H9 (cell line): Measurements from ENCODE around the gene ST8SIA5. TPM values are rescaled to one million over a fixed set of nuclear protein-coding genes. Genes with fewer than 3 reads are reported as not detected.
"Not testable (repeated sequence)": the region's sequence is repeated elsewhere in the genome, so short reads cannot be mapped to it uniquely, and the experiment has no call there.

ENCODE experiments used
- DNase-seq: peaks from one replicate; pipeline ENCODE4 v3.0.0-alpha.2; 2017
- H2AFZ ChIP-seq: one replicate; pipeline ENCODE4 v1.6.1; 2013; ENCODE audit warnings: mild to moderate bottlenecking, low read length, control low read depth, moderate library complexity
- H2AK5ac ChIP-seq: 2 replicates; pipeline ENCODE4 v1.6.1; 2013; ENCODE audit warnings: low read length, control low read depth, mixed read lengths; ENCODE audit not compliant: insufficient read length
- H2BK120ac ChIP-seq: one replicate; pipeline ENCODE4 v1.6.1; 2013; ENCODE audit warnings: low read depth, mild to moderate bottlenecking, low read length, control low read depth, inconsistent platforms; ENCODE audit not compliant: poor library complexity, severe bottlenecking
- H2BK12ac ChIP-seq: 2 replicates; pipeline ENCODE4 v1.6.1; 2013; ENCODE audit warnings: low read length, control low read depth, mixed read lengths, low read depth; ENCODE audit not compliant: insufficient read length
- H2BK15ac ChIP-seq: 2 replicates; pipeline ENCODE4 v1.6.1; 2013; ENCODE audit warnings: low read depth, low read length, control low read depth
- H2BK20ac ChIP-seq: one replicate; pipeline ENCODE4 v1.6.1; 2013; ENCODE audit warnings: low read depth, mild to moderate bottlenecking, low read length, control low read depth, inconsistent platforms; ENCODE audit not compliant: poor library complexity, severe bottlenecking
- H2BK5ac ChIP-seq: 2 replicates; pipeline ENCODE4 v1.6.1; 2013; ENCODE audit warnings: low read length, control low read depth, mixed read lengths; ENCODE audit not compliant: insufficient read length
- H3K14ac ChIP-seq: 2 replicates; pipeline ENCODE4 v1.6.1; 2013; ENCODE audit warnings: low read length, control low read depth; ENCODE audit not compliant: insufficient read depth
- H3K18ac ChIP-seq: 2 replicates; pipeline ENCODE4 v1.6.1; 2013; ENCODE audit warnings: low read depth, mild to moderate bottlenecking, mixed read lengths, low read length, control low read depth; ENCODE audit not compliant: insufficient read length
- H3K23ac ChIP-seq: 2 replicates; pipeline ENCODE4 v1.6.1; 2013; ENCODE audit warnings: low read length, control low read depth, mixed read lengths, low read depth; ENCODE audit not compliant: insufficient read length
- H3K23me2 ChIP-seq: 2 replicates; pipeline ENCODE4 v1.6.1; 2013; ENCODE audit warnings: low read depth, mild to moderate bottlenecking, mixed read lengths, low read length, control low read depth; ENCODE audit not compliant: insufficient read length, poor library complexity, severe bottlenecking
- H3K27ac ChIP-seq: 2 replicates; pipeline ENCODE4 v1.5.1; 2013; ENCODE audit warnings: low read length, control low read depth, mixed read lengths, low read depth; ENCODE audit not compliant: insufficient read length
- H3K27me3 ChIP-seq: 2 replicates; pipeline ENCODE4 v1.6.1; 2013; ENCODE audit warnings: low read length, control low read depth, inconsistent platforms; ENCODE audit not compliant: insufficient read depth
- H3K4ac ChIP-seq: 2 replicates; pipeline ENCODE4 v1.6.1; 2013; ENCODE audit warnings: low read depth, mild to moderate bottlenecking, control low read depth, inconsistent platforms, low read length, moderate library complexity
- H3K4me1 ChIP-seq: 2 replicates; pipeline ENCODE4 v1.6.1; 2013; ENCODE audit warnings: low read length, control low read depth, inconsistent platforms; ENCODE audit not compliant: insufficient read depth
- H3K4me2 ChIP-seq: 2 replicates; pipeline ENCODE4 v1.6.1; 2013; ENCODE audit warnings: low read length, control low read depth, mixed read lengths; ENCODE audit not compliant: insufficient read length, insufficient read depth
- H3K56ac ChIP-seq: 2 replicates; pipeline ENCODE4 v1.6.1; 2013; ENCODE audit warnings: low read depth, mild to moderate bottlenecking, mixed read lengths, low read length, control low read depth; ENCODE audit not compliant: insufficient read length
- H3K79me1 ChIP-seq: 2 replicates; pipeline ENCODE4 v1.6.1; 2013; ENCODE audit warnings: low read depth, mild to moderate bottlenecking, moderate library complexity, low read length, control low read depth, inconsistent platforms; ENCODE audit not compliant: insufficient read depth, poor library complexity, severe bottlenecking
- H3K79me2 ChIP-seq: 2 replicates; pipeline ENCODE4 v1.6.1; 2013; ENCODE audit warnings: low read length, control low read depth, inconsistent platforms; ENCODE audit not compliant: insufficient read depth
- H3K9ac ChIP-seq: 2 replicates; pipeline ENCODE4 v1.6.1; 2013; ENCODE audit warnings: low read length, control low read depth, mixed read lengths; ENCODE audit not compliant: insufficient read length; ENCODE audit errors: extremely low read depth
- H3K9me3 ChIP-seq: one replicate; pipeline ENCODE4 v1.6.1; 2013; ENCODE audit warnings: low read depth, low read length, inconsistent platforms; ENCODE audit not compliant: control insufficient read depth
- H3T11ph ChIP-seq: one replicate; pipeline ENCODE4 v1.6.1; 2013; ENCODE audit warnings: mild to moderate bottlenecking, low read length, control low read depth, inconsistent platforms
- H4K20me1 ChIP-seq: one replicate; pipeline ENCODE4 v1.6.1; 2013; ENCODE audit not compliant: control insufficient read depth, insufficient read length, insufficient read depth
- H4K5ac ChIP-seq: 2 replicates; pipeline ENCODE4 v1.6.1; 2013; ENCODE audit warnings: low read depth, mild to moderate bottlenecking, mixed read lengths, low read length, control low read depth; ENCODE audit not compliant: insufficient read length
- H4K8ac ChIP-seq: replicated peaks from 2 replicates; pipeline ENCODE4 v1.6.1; 2013; ENCODE audit warnings: low read length, control low read depth, mixed read lengths, low read depth; ENCODE audit not compliant: insufficient read length
- H4K91ac ChIP-seq: 2 replicates; pipeline ENCODE4 v1.6.1; 2013; ENCODE audit warnings: low read depth, mild to moderate bottlenecking, moderate library complexity, mixed read lengths, low read length, control low read depth; ENCODE audit not compliant: insufficient read length
- H3K27ac Mint-ChIP-seq, 3 experiments: 2 replicates in 2 of 3; 3 replicates in 1 of 3; pipeline ENCODE4 v1.8.0; 2020 to 2021; ENCODE audit warnings: mixed read lengths in 3 of 3, mild to moderate bottlenecking in 1 of 3, moderate library complexity in 1 of 3
- H3K27me3 Mint-ChIP-seq: 2 replicates; pipeline ENCODE4 v1.8.0; 2021; ENCODE audit warnings: low read depth, mild to moderate bottlenecking, moderate library complexity, mixed read lengths
- H3K36me3 Mint-ChIP-seq, 3 experiments: 2 replicates in 2 of 3; 3 replicates in 1 of 3; pipeline ENCODE4 v1.8.0; 2020 to 2021; ENCODE audit warnings: low read depth in 3 of 3, mixed read lengths in 3 of 3; ENCODE audit not compliant: insufficient read depth in 1 of 3
- H3K4me1 Mint-ChIP-seq, 2 experiments: 2 replicates each; pipeline ENCODE4 v1.8.0; 2020; ENCODE audit warnings: mixed read lengths in 2 of 2
- H3K4me3 Mint-ChIP-seq, 2 experiments: 2 replicates in 1 of 2; 3 replicates in 1 of 2; pipeline ENCODE4 v1.8.0; 2020 to 2021; ENCODE audit warnings: mild to moderate bottlenecking in 2 of 2, mixed read lengths in 2 of 2, moderate library complexity in 1 of 2
- H3K9me3 Mint-ChIP-seq, 2 experiments: 2 replicates in 1 of 2; 3 replicates in 1 of 2; pipeline ENCODE4 v1.8.0; 2020; ENCODE audit warnings: mild to moderate bottlenecking in 2 of 2, mixed read lengths in 2 of 2, moderate library complexity in 1 of 2
- CTCF ChIP-seq: fragments of 200-600 bp; sonication (generic); conservative IDR thresholded peaks from 3 replicates; pipeline ENCODE4 v1.8.0; 2021; ENCODE audit warnings: antibody characterized with exemption, mild to moderate bottlenecking
- WGBS: extraction: QIAGEN DNeasy Blood & Tissue Kit; methylation state at CpG from one replicate; pipeline ENCODE4 v1.1.7; 2013; ENCODE audit warnings: missing lambda C conversion rate, low lambda C conversion rate, mixed read lengths; ENCODE audit not compliant: insufficient read length; ENCODE audit errors: extremely low coverage; 5-methylcytosine and 5-hydroxymethylcytosine counted together
- long read RNA-seq: library from polyadenylated mRNA; unstranded; transcript quantifications from one replicate; pipeline ENCODE4 v2.0.0, GENCODE V29; 2020
- total RNA-seq: library from RNA; stranded (reverse); gene quantifications from 2 replicates; pipeline ENCODE4 v1.2.1, GENCODE V29; 2021

The ST8SIA5 gene
- 0.63 and 0.75 TPM in 2 replicates for total RNA-seq
- long read RNA-seq, partial matches to known transcripts, result 1 of 5 reads
- long read RNA-seq, other reads (novel, unspliced or antisense), result 0 of 5 reads

- Mint-ChIP-seq H3K27ac (no peak within 1 kb of the TSS), H3K4me1 (peaks cover 27 to 31% of the 10 kb centered on the region in 2 experiments), H3K36me3 (no peaks in the 10 kb centered on the region), H3K27me3 (peaks cover 93% of the 10 kb centered on the region), H3K4me3 (peak within 1 kb of the TSS; percentile 66 to 90), H3K9me3 (no peaks in the 10 kb centered on the region; a peak in 1 of 5 replicates)
- peaks cover 15% of the 10 kb centered on the region for H3K23me2 ChIP-seq
- H2BK20ac ChIP-seq, result no peak within 1 kb of the TSS
- no peak within 1 kb of the TSS for H4K5ac ChIP-seq
- H4K20me1 ChIP-seq, result no peaks in the 10 kb centered on the region
- H2BK12ac ChIP-seq, result no peak within 1 kb of the TSS
- H3K56ac ChIP-seq, result no peak within 1 kb of the TSS
- TF ChIP-seq CTCF, result no peak
- no CpG with 5 or more reads among the region's 74 CpGs for WGBS
- H3K9ac ChIP-seq, result no peak within 1 kb of the TSS
- no peak within 1 kb of the TSS for H3T11ph ChIP-seq
- no peak within 1 kb of the TSS for H2AK5ac ChIP-seq
- H3K79me2 ChIP-seq, result no peaks in the 10 kb centered on the region
- H2BK120ac ChIP-seq, result no peak within 1 kb of the TSS
- DNase-seq, result peak; percentile 79
- H4K91ac ChIP-seq, result no peak within 1 kb of the TSS
- peak within 1 kb of the TSS; percentile 65 for H3K4me2 ChIP-seq
- H3K27me3 ChIP-seq, result peaks cover 25% of the 10 kb centered on the region
- H2BK5ac ChIP-seq, result no peak within 1 kb of the TSS
- H3K18ac ChIP-seq, result no peak within 1 kb of the TSS
- no peak within 1 kb of the TSS for H3K27ac ChIP-seq
- H3K4me1 ChIP-seq, result 0 out of 2 replicates have a peak, but pooled peaks cover 4% of the 10 kb centered on the region
- no peak within 1 kb of the TSS for H2AFZ ChIP-seq
- H4K8ac ChIP-seq, result no peak within 1 kb of the TSS
- no peaks in the 10 kb centered on the region for H3K9me3 ChIP-seq
- H3K23ac ChIP-seq, result no peak within 1 kb of the TSS
- H2BK15ac ChIP-seq, result no peak within 1 kb of the TSS
- H3K79me1 ChIP-seq, result no peaks in the 10 kb centered on the region
- H3K14ac ChIP-seq, result no peak within 1 kb of the TSS
- H3K4ac ChIP-seq, result no peak within 1 kb of the TSS
These were observed at the start of gene ST8SIA5 for GRCh38 chr18:46756559-46757201. Gene ST8SIA5, minus strand, starts transcription at chr18:46757053. Its CDS starts 545 bp downstream, at chr18:46756508.

- not testable (repeated sequence) for H3K56ac ChIP-seq, H2BK15ac ChIP-seq, H2BK5ac ChIP-seq, H3K27me3 ChIP-seq, H2AFZ ChIP-seq, H3K79me1 ChIP-seq, H3K27me3 Mint-ChIP-seq, H2BK20ac ChIP-seq, H3K79me2 ChIP-seq, H3K14ac ChIP-seq, H3K9me3 Mint-ChIP-seq, DNase-seq, H3K23ac ChIP-seq, H3K27ac Mint-ChIP-seq, H3K23me2 ChIP-seq, H3K4ac ChIP-seq, H4K91ac ChIP-seq, H3K4me3 Mint-ChIP-seq, H3K18ac ChIP-seq, H3K4me2 ChIP-seq, H3K36me3 Mint-ChIP-seq, H2BK120ac ChIP-seq, H4K5ac ChIP-seq, H3K9ac ChIP-seq, H3T11ph ChIP-seq, H3K4me1 ChIP-seq, H2BK12ac ChIP-seq, H4K8ac ChIP-seq, H3K9me3 ChIP-seq, H4K20me1 ChIP-seq, H2AK5ac ChIP-seq, H3K27ac ChIP-seq
- no CpG with 5 or more reads among the region's 6 CpGs for WGBS
- H3K4me1 Mint-ChIP-seq, result peaks cover 10 to 15% of the 10 kb centered on the region in 2 experiments
These were observed 39.1 kb upstream of the ST8SIA5 start for GRCh38 chr18:46795945-46796344.
